H9 (cell line): ENCODE results near the gene ABR. TPM values are rescaled to one million over a fixed set of nuclear protein-coding genes. Genes with fewer than 3 reads are reported as not detected.

Source experiments
- DNase-seq: peaks from one replicate; pipeline ENCODE4 v3.0.0-alpha.2; 2017
- H2AFZ ChIP-seq: one replicate; pipeline ENCODE4 v1.6.1; 2013; ENCODE audit warnings: mild to moderate bottlenecking, low read length, control low read depth, moderate library complexity
- H2AK5ac ChIP-seq: 2 replicates; pipeline ENCODE4 v1.6.1; 2013; ENCODE audit warnings: low read length, control low read depth, mixed read lengths; ENCODE audit not compliant: insufficient read length
- H2BK120ac ChIP-seq: one replicate; pipeline ENCODE4 v1.6.1; 2013; ENCODE audit warnings: low read depth, mild to moderate bottlenecking, low read length, control low read depth, inconsistent platforms; ENCODE audit not compliant: poor library complexity, severe bottlenecking
- H2BK12ac ChIP-seq: 2 replicates; pipeline ENCODE4 v1.6.1; 2013; ENCODE audit warnings: low read length, control low read depth, mixed read lengths, low read depth; ENCODE audit not compliant: insufficient read length
- H2BK15ac ChIP-seq: 2 replicates; pipeline ENCODE4 v1.6.1; 2013; ENCODE audit warnings: low read depth, low read length, control low read depth
- H2BK20ac ChIP-seq: one replicate; pipeline ENCODE4 v1.6.1; 2013; ENCODE audit warnings: low read depth, mild to moderate bottlenecking, low read length, control low read depth, inconsistent platforms; ENCODE audit not compliant: poor library complexity, severe bottlenecking
- H2BK5ac ChIP-seq: 2 replicates; pipeline ENCODE4 v1.6.1; 2013; ENCODE audit warnings: low read length, control low read depth, mixed read lengths; ENCODE audit not compliant: insufficient read length
- H3K14ac ChIP-seq: 2 replicates; pipeline ENCODE4 v1.6.1; 2013; ENCODE audit warnings: low read length, control low read depth; ENCODE audit not compliant: insufficient read depth
- H3K18ac ChIP-seq: 2 replicates; pipeline ENCODE4 v1.6.1; 2013; ENCODE audit warnings: low read depth, mild to moderate bottlenecking, mixed read lengths, low read length, control low read depth; ENCODE audit not compliant: insufficient read length
- H3K23ac ChIP-seq: 2 replicates; pipeline ENCODE4 v1.6.1; 2013; ENCODE audit warnings: low read length, control low read depth, mixed read lengths, low read depth; ENCODE audit not compliant: insufficient read length
- H3K23me2 ChIP-seq: 2 replicates; pipeline ENCODE4 v1.6.1; 2013; ENCODE audit warnings: low read depth, mild to moderate bottlenecking, mixed read lengths, low read length, control low read depth; ENCODE audit not compliant: insufficient read length, poor library complexity, severe bottlenecking
- H3K27ac ChIP-seq: 2 replicates; pipeline ENCODE4 v1.5.1; 2013; ENCODE audit warnings: low read length, control low read depth, mixed read lengths, low read depth; ENCODE audit not compliant: insufficient read length
- H3K27me3 ChIP-seq: 2 replicates; pipeline ENCODE4 v1.6.1; 2013; ENCODE audit warnings: low read length, control low read depth, inconsistent platforms; ENCODE audit not compliant: insufficient read depth
- H3K4ac ChIP-seq: 2 replicates; pipeline ENCODE4 v1.6.1; 2013; ENCODE audit warnings: low read depth, mild to moderate bottlenecking, control low read depth, inconsistent platforms, low read length, moderate library complexity
- H3K4me1 ChIP-seq: 2 replicates; pipeline ENCODE4 v1.6.1; 2013; ENCODE audit warnings: low read length, control low read depth, inconsistent platforms; ENCODE audit not compliant: insufficient read depth
- H3K4me2 ChIP-seq: 2 replicates; pipeline ENCODE4 v1.6.1; 2013; ENCODE audit warnings: low read length, control low read depth, mixed read lengths; ENCODE audit not compliant: insufficient read length, insufficient read depth
- H3K56ac ChIP-seq: 2 replicates; pipeline ENCODE4 v1.6.1; 2013; ENCODE audit warnings: low read depth, mild to moderate bottlenecking, mixed read lengths, low read length, control low read depth; ENCODE audit not compliant: insufficient read length
- H3K79me1 ChIP-seq: 2 replicates; pipeline ENCODE4 v1.6.1; 2013; ENCODE audit warnings: low read depth, mild to moderate bottlenecking, moderate library complexity, low read length, control low read depth, inconsistent platforms; ENCODE audit not compliant: insufficient read depth, poor library complexity, severe bottlenecking
- H3K79me2 ChIP-seq: 2 replicates; pipeline ENCODE4 v1.6.1; 2013; ENCODE audit warnings: low read length, control low read depth, inconsistent platforms; ENCODE audit not compliant: insufficient read depth
- H3K9ac ChIP-seq: 2 replicates; pipeline ENCODE4 v1.6.1; 2013; ENCODE audit warnings: low read length, control low read depth, mixed read lengths; ENCODE audit not compliant: insufficient read length; ENCODE audit errors: extremely low read depth
- H3K9me3 ChIP-seq: one replicate; pipeline ENCODE4 v1.6.1; 2013; ENCODE audit warnings: low read depth, low read length, inconsistent platforms; ENCODE audit not compliant: control insufficient read depth
- H3T11ph ChIP-seq: one replicate; pipeline ENCODE4 v1.6.1; 2013; ENCODE audit warnings: mild to moderate bottlenecking, low read length, control low read depth, inconsistent platforms
- H4K20me1 ChIP-seq: one replicate; pipeline ENCODE4 v1.6.1; 2013; ENCODE audit not compliant: control insufficient read depth, insufficient read length, insufficient read depth
- H4K5ac ChIP-seq: 2 replicates; pipeline ENCODE4 v1.6.1; 2013; ENCODE audit warnings: low read depth, mild to moderate bottlenecking, mixed read lengths, low read length, control low read depth; ENCODE audit not compliant: insufficient read length
- H4K8ac ChIP-seq: replicated peaks from 2 replicates; pipeline ENCODE4 v1.6.1; 2013; ENCODE audit warnings: low read length, control low read depth, mixed read lengths, low read depth; ENCODE audit not compliant: insufficient read length
- H4K91ac ChIP-seq: 2 replicates; pipeline ENCODE4 v1.6.1; 2013; ENCODE audit warnings: low read depth, mild to moderate bottlenecking, moderate library complexity, mixed read lengths, low read length, control low read depth; ENCODE audit not compliant: insufficient read length
- H3K27ac Mint-ChIP-seq, 3 experiments: 2 replicates in 2 of 3; 3 replicates in 1 of 3; pipeline ENCODE4 v1.8.0; 2020 to 2021; ENCODE audit warnings: mixed read lengths in 3 of 3, mild to moderate bottlenecking in 1 of 3, moderate library complexity in 1 of 3
- H3K27me3 Mint-ChIP-seq: 2 replicates; pipeline ENCODE4 v1.8.0; 2021; ENCODE audit warnings: low read depth, mild to moderate bottlenecking, moderate library complexity, mixed read lengths
- H3K36me3 Mint-ChIP-seq, 3 experiments: 2 replicates in 2 of 3; 3 replicates in 1 of 3; pipeline ENCODE4 v1.8.0; 2020 to 2021; ENCODE audit warnings: low read depth in 3 of 3, mixed read lengths in 3 of 3; ENCODE audit not compliant: insufficient read depth in 1 of 3
- H3K4me1 Mint-ChIP-seq, 2 experiments: 2 replicates each; pipeline ENCODE4 v1.8.0; 2020; ENCODE audit warnings: mixed read lengths in 2 of 2
- H3K4me3 Mint-ChIP-seq, 2 experiments: 2 replicates in 1 of 2; 3 replicates in 1 of 2; pipeline ENCODE4 v1.8.0; 2020 to 2021; ENCODE audit warnings: mild to moderate bottlenecking in 2 of 2, mixed read lengths in 2 of 2, moderate library complexity in 1 of 2
- H3K9me3 Mint-ChIP-seq, 2 experiments: 2 replicates in 1 of 2; 3 replicates in 1 of 2; pipeline ENCODE4 v1.8.0; 2020; ENCODE audit warnings: mild to moderate bottlenecking in 2 of 2, mixed read lengths in 2 of 2, moderate library complexity in 1 of 2
- WGBS: extraction: QIAGEN DNeasy Blood & Tissue Kit; methylation state at CpG from one replicate; pipeline ENCODE4 v1.1.7; 2013; ENCODE audit warnings: missing lambda C conversion rate, low lambda C conversion rate, mixed read lengths; ENCODE audit not compliant: insufficient read length; ENCODE audit errors: extremely low coverage; 5-methylcytosine and 5-hydroxymethylcytosine counted together
- total RNA-seq: library from RNA; stranded (reverse); gene quantifications from 2 replicates; pipeline ENCODE4 v1.2.1, GENCODE V29; 2021
- TF ChIP-seq, protein P1 (sequence below): fragments of 200-600 bp; sonication (generic); conservative IDR thresholded peaks from 3 replicates; pipeline ENCODE4 v1.8.0; 2021; ENCODE audit warnings: antibody characterized with exemption, mild to moderate bottlenecking

ABR gene
- total RNA-seq, 1 experiment from 2014 or later: 34.7 TPM

DNA sequence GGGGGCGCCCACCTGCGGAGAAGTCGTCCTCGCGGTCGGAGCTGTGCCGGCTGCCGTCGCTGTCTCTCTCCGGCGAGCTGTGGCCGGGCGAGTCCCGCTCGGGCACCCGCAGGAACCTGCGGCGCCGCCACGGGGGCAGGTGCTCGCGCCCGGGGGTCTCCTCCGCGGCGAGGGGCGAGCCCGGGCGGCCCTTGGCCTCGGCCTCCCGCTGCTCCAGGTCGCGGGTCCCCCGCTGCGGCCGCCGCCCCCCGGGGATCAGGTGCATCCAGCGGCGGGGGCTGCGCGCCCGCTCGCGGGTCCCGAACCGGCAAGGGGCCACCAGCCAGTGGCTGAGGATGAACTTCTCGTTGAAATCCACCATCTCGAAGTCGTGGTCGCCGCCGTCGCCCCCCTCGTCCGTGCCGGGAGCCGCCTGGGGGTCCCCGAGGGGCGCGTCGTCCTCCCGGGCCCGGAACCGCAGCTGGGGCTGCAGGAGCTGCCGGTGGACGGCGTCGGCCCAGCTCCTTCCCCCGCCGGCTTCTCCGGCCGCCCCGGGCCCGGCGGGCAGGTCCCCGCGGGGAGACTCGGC lies 49.1 kb upstream of the ABR start:
- Histone ChIP-seq H3K56ac (no peak overlapping the region), H3K27ac (no peak overlapping the region), H3K9me3 (no peaks in the 10 kb centered on the region), H4K8ac (no peak overlapping the region), H3K23me2 (peaks cover 3% of the 10 kb centered on the region), H3K9ac (no peak overlapping the region), H3K18ac (no peak overlapping the region), H3K79me1 (no peaks in the 10 kb centered on the region), H2BK5ac (no peak overlapping the region), H2AK5ac (no peak overlapping the region), H3K23ac (no peak overlapping the region), H4K91ac (no peak overlapping the region), H2AFZ (no peak overlapping the region), H3K4me2 (peak overlapping the region; percentile 36), H4K5ac (no peak overlapping the region), H3K27me3 (peaks cover 41% of the 10 kb centered on the region), H3K4ac (no peak overlapping the region), H3K4me1 (no peaks in the 10 kb centered on the region), H3T11ph (no peak overlapping the region), H4K20me1 (no peaks in the 10 kb centered on the region), H2BK20ac (no peak overlapping the region), H2BK12ac (no peak overlapping the region), H3K79me2 (no peaks in the 10 kb centered on the region), H2BK120ac (no peak overlapping the region), H2BK15ac (no peak overlapping the region; the same call in 1 of the 2 replicates), H3K14ac (no peak overlapping the region)
- Mint-ChIP-seq H3K27me3 (peaks cover 89% of the 10 kb centered on the region), H3K4me3 (no peak overlapping the region), H3K4me1 (peaks cover 7 to 12% of the 10 kb centered on the region in 2 experiments), H3K27ac (no peak overlapping the region), H3K9me3 (peaks cover 8 to 9% of the 10 kb centered on the region in 2 experiments), H3K36me3 (peaks cover 2 to 4% (median 2%) of the 10 kb centered on the region in 3 experiments; a peak in 4 of 7 replicates)
- no CpG with 5 or more reads among the region's 79 CpGs for WGBS
- TF ChIP-seq, protein P1, sequence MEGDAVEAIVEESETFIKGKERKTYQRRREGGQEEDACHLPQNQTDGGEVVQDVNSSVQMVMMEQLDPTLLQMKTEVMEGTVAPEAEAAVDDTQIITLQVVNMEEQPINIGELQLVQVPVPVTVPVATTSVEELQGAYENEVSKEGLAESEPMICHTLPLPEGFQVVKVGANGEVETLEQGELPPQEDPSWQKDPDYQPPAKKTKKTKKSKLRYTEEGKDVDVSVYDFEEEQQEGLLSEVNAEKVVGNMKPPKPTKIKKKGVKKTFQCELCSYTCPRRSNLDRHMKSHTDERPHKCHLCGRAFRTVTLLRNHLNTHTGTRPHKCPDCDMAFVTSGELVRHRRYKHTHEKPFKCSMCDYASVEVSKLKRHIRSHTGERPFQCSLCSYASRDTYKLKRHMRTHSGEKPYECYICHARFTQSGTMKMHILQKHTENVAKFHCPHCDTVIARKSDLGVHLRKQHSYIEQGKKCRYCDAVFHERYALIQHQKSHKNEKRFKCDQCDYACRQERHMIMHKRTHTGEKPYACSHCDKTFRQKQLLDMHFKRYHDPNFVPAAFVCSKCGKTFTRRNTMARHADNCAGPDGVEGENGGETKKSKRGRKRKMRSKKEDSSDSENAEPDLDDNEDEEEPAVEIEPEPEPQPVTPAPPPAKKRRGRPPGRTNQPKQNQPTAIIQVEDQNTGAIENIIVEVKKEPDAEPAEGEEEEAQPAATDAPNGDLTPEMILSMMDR: no peak
- DNase-seq: no peak
